K562 (cell line): Measurements from ENCODE around the gene KLHL28. TPM values are rescaled to one million over a fixed set of nuclear protein-coding genes. Genes with fewer than 3 reads are reported as not detected.

Experiments used
- ATAC-seq: fragments of 200-7000 bp; cut with Tn5 transposase; 3 replicates; pipeline ENCODE4 v1.9.1; 2020; ENCODE audit warnings: moderate library complexity
- BruUV-seq: library from RNA; stranded (reverse); fragments of 400-500 nt; replicated peaks from 2 replicates; lab custom pipeline; 2021; lab: Mats Ljungman, UMichigan
- CTCF ChIA-PET: fragments of 300-600 bp; formaldehyde crosslinking; extraction: SDS; loops from one replicate; lab custom pipeline; 2021; ENCODE audit warnings: low intra/inter-chr PET ratio; lab: Yijun Ruan, JAX
- POLR2A ChIA-PET: fragments of 300-600, 350-650 bp; sonication (Branson Sonifier 250); formaldehyde crosslinking; extraction: SDS; loops from one replicate; lab custom pipeline; 2021; ENCODE audit warnings: antibody characterized with exemption, inconsistent platforms; lab: Yijun Ruan, JAX
- DNase-seq, 4 experiments: peaks; one replicate each; pipeline versions ENCODE4 v3.0.0 to v3.0.0-alpha.2; 2011 to 2018; ENCODE audit warnings: low spot score in 3 of 4, mixed read lengths in 3 of 4; ENCODE audit errors: extremely low read depth in 1 of 4
- FAIRE-seq: peaks from 2 replicates; lab custom pipeline; 2011; peaks lifted over from hg19 to GRCh38; lab: Jason Lieb, UNC
- H2AFZ ChIP-seq: 2 replicates; pipeline ENCODE4 v1.6.0; 2011; ENCODE audit warnings: low read depth, low read length, control low read depth, inconsistent platforms
- H3K27ac ChIP-seq: fragments of 200-600 bp; 3 replicates; pipeline ENCODE4 v1.8.0; 2011; ENCODE audit warnings: low read depth, mild to moderate bottlenecking, control low read depth, inconsistent platforms, low read length, moderate library complexity, mixed read lengths; ENCODE audit errors: extremely low read depth
- H3K27me3 ChIP-seq, 2 experiments: fragments of 300-600 bp in 1 of 2; 2 replicates in 1 of 2; 3 replicates in 1 of 2; pipeline versions ENCODE4 v1.6.0 to v1.8.0; 2011; ENCODE audit warnings: inconsistent platforms in 2 of 2, low read length in 2 of 2, mild to moderate bottlenecking in 1 of 2, mixed read lengths in 1 of 2, moderate library complexity in 1 of 2; ENCODE audit not compliant: control insufficient read depth in 2 of 2, insufficient read depth in 2 of 2
- H3K36me3 ChIP-seq: fragments of 300-600 bp; 3 replicates; pipeline ENCODE4 v1.8.0; 2011; ENCODE audit warnings: mild to moderate bottlenecking, low read length, inconsistent platforms; ENCODE audit not compliant: control insufficient read depth, insufficient read depth
- H3K4me1 ChIP-seq, 2 experiments: fragments of 200-600 bp in 1 of 2; replicated peaks in 1 of 2; 2 replicates in 1 of 2; 3 replicates in 1 of 2; pipeline versions ENCODE4 v1.5.1 to v1.8.0; 2011; ENCODE audit warnings: inconsistent platforms in 2 of 2, low read length in 2 of 2, mild to moderate bottlenecking in 1 of 2, mixed read lengths in 1 of 2, moderate library complexity in 1 of 2; ENCODE audit not compliant: control insufficient read depth in 2 of 2, insufficient read depth in 2 of 2
- H3K4me2 ChIP-seq: 2 replicates; pipeline ENCODE4 v1.6.1; 2011; ENCODE audit warnings: low read length, control low read depth, inconsistent platforms, mixed read lengths; ENCODE audit not compliant: insufficient read depth
- H3K4me3 ChIP-seq: fragments of 200-600 bp; sonication (generic), shearing (Covaris generic); 2 replicates; pipeline ENCODE4 v1.5.1; 2016; ENCODE audit warnings: control low read depth, inconsistent platforms
- H3K79me2 ChIP-seq: fragments of 200-600 bp; 3 replicates; pipeline ENCODE4 v1.8.0; 2011; ENCODE audit warnings: low read length, inconsistent platforms; ENCODE audit not compliant: control insufficient read depth, insufficient read depth
- H3K9ac ChIP-seq, 2 experiments: 2 replicates each; pipeline versions ENCODE4 v1.6.0 to v1.6.1; 2011; ENCODE audit warnings: low read depth in 2 of 2, low read length in 2 of 2, control low read depth in 1 of 2, inconsistent platforms in 1 of 2, mild to moderate bottlenecking in 1 of 2, mixed read lengths in 1 of 2; ENCODE audit not compliant: insufficient read depth in 1 of 2
- H3K9me1 ChIP-seq: one replicate; pipeline ENCODE4 v1.6.0; 2011; ENCODE audit warnings: inconsistent platforms, mild to moderate bottlenecking, low read length, moderate library complexity; ENCODE audit not compliant: control insufficient read depth, insufficient read depth
- H3K9me3 ChIP-seq: replicated peaks from 2 replicates; pipeline ENCODE4 v1.5.1; 2011; ENCODE audit warnings: low read depth, low read length, inconsistent platforms; ENCODE audit not compliant: control insufficient read depth, insufficient read depth
- H4K20me1 ChIP-seq: replicated peaks from 2 replicates; pipeline ENCODE4 v1.6.1; 2011; ENCODE audit warnings: low read length, inconsistent platforms, mixed read lengths; ENCODE audit not compliant: control insufficient read depth, insufficient read depth
- BACH1 ChIP-seq: fragments of 200-800 bp; sonication (Bioruptor generic); IDR thresholded peaks from 2 replicates; pipeline ENCODE4 v1.6.1; 2016; ENCODE audit warnings: missing genetic modification characterization, missing compliant biosample characterization
- GTF2A2 ChIP-seq: IDR thresholded peaks from 2 replicates; pipeline ENCODE4 v1.6.1; 2016; ENCODE audit warnings: mild to moderate bottlenecking, missing genetic modification characterization, missing compliant biosample characterization
- HDAC8 ChIP-seq: fragments of 450-650 bp; IDR thresholded peaks from 2 replicates; pipeline ENCODE4 v1.6.1; 2016; ENCODE audit warnings: mild to moderate bottlenecking, missing genetic modification characterization, moderate library complexity, missing compliant biosample characterization
- HDGF ChIP-seq: fragments of 450-650 bp; IDR thresholded peaks from 2 replicates; pipeline ENCODE4 v1.6.1; 2016
- KLF10 ChIP-seq: fragments of 250-450 bp; sonication (Bioruptor Pico); IDR thresholded peaks from 2 replicates; pipeline ENCODE4 v1.6.1; 2021; ENCODE audit warnings: matching md5 sums
- KLF6 ChIP-seq: fragments of 250-450 bp; sonication (Bioruptor Pico); IDR thresholded peaks from 2 replicates; pipeline ENCODE4 v1.4.0; 2020; ENCODE audit warnings: mild to moderate bottlenecking, moderate library complexity, borderline replicate concordance
- NCOA4 ChIP-seq: fragments of 450-650 bp; IDR thresholded peaks from 2 replicates; pipeline ENCODE4 v1.6.1; 2018; ENCODE audit warnings: mild to moderate bottlenecking; ENCODE audit not compliant: partially characterized antibody
- NFIX ChIP-seq: fragments of 250-450 bp; sonication (Bioruptor Pico); IDR thresholded peaks from 2 replicates; pipeline ENCODE4 v1.4.0; 2020; ENCODE audit warnings: low read depth, mild to moderate bottlenecking, moderate library complexity
- POLR2H ChIP-seq: IDR thresholded peaks from 2 replicates; pipeline ENCODE4 v1.6.1; 2016; ENCODE audit warnings: missing genetic modification characterization, low read depth, mild to moderate bottlenecking, control low read depth, missing compliant biosample characterization, moderate library complexity
- PYGO2 ChIP-seq: fragments of 450-650 bp; IDR thresholded peaks from 2 replicates; pipeline ENCODE4 v1.6.1; 2016; ENCODE audit warnings: mild to moderate bottlenecking, missing genetic modification characterization, moderate library complexity, missing compliant biosample characterization
- SUPT5H ChIP-seq: fragments of 450-650 bp; IDR thresholded peaks from 2 replicates; pipeline ENCODE4 v1.6.1; 2016
- TAF1 ChIP-seq: IDR thresholded peaks from 2 replicates; pipeline ENCODE4 v1.6.1; 2011; ENCODE audit warnings: mild to moderate bottlenecking, low read length, moderate library complexity; ENCODE audit not compliant: insufficient read depth, control insufficient read depth, severe bottlenecking; ENCODE audit errors: extremely low read depth
- ZNF121 ChIP-seq: sonication (generic); formaldehyde crosslinking; conservative IDR thresholded peaks from 2 replicates; pipeline ENCODE4 v1.8.0; 2022; ENCODE audit warnings: missing genetic modification reagents
- ZNF184 ChIP-seq: sonication (generic); formaldehyde crosslinking; IDR thresholded peaks from 2 replicates; pipeline ENCODE4 v1.5.0; 2020; ENCODE audit warnings: missing genetic modification reagents
- ZNF316 ChIP-seq: fragments of 450-650 bp; IDR thresholded peaks from 2 replicates; pipeline ENCODE4 v1.6.1; 2016
- ZNF444 ChIP-seq: fragments of 250-450 bp; sonication (Bioruptor Pico); IDR thresholded peaks from 2 replicates; pipeline ENCODE4 v1.4.0; 2020; ENCODE audit warnings: mild to moderate bottlenecking, moderate library complexity
- ZNF77 ChIP-seq: fragments of 250-450 bp; sonication (Bioruptor Pico); IDR thresholded peaks from 2 replicates; pipeline ENCODE4 v1.5.0; 2020
- WGBS: fragments of 100-300 bp; shearing (Covaris generic); methylation state at CpG from one replicate; pipeline ENCODE4 v1.1.6; 2016; ENCODE audit warnings: low coverage, mixed read lengths; ENCODE audit not compliant: insufficient coverage; ENCODE audit errors: missing lambda C conversion rate; 5-methylcytosine and 5-hydroxymethylcytosine counted together
- in situ Hi-C: fragments of 300-500 bp; cut with MboI; formaldehyde crosslinking; loops from 4 replicates; pipeline ENCODE4 v1.15.0; 2018; ENCODE audit warnings: inconsistent platforms, mixed read lengths
- intact Hi-C: fragments of 100-400 bp; cut with micrococcal nuclease; formaldehyde crosslinking; loops from 2 replicates; pipeline ENCODE4 v1.14.2; 2022
- polyA plus RNA-seq, 8 experiments: library from polyadenylated mRNA; depleted of rRNA in 4 of 8; stranded (reverse) in 5 of 8; unstranded in 3 of 8; fragments of >200 nt; fragmentation: Nextera tagmentation in 2 of 8; fragmentation: Illumina TruSeq in 1 of 8; extraction: Ambion mirVana in 2 of 8; extraction: Trizol in 1 of 8; gene quantifications; 2 replicates each; pipeline versions ENCODE4 v1.2.1 to v1.2.3, GENCODE V29; 2011 to 2014; ENCODE audit warnings: inconsistent platforms in 1 of 8, missing spikeins in 1 of 8
- total RNA-seq, 7 experiments: library from RNA; depleted of rRNA in 6 of 7; stranded (reverse); fragments of >200 nt in 6 of 7; fragmentation: Illumina TruSeq in 2 of 7; extraction: Trizol in 2 of 7; gene quantifications; 2 replicates each; pipeline versions ENCODE4 v1.2.1 to v1.2.3, GENCODE V29; 2011 to 2021; ENCODE audit warnings: low replicate concordance in 1 of 7

KLHL28 gene
- total and polyA plus RNA-seq, 9 of the 15 experiments (the other 6 are each of a cell fraction or from before 2014, with no cell fraction given), result 1.1 to 7.5 (median 4.7) TPM

DNA sequence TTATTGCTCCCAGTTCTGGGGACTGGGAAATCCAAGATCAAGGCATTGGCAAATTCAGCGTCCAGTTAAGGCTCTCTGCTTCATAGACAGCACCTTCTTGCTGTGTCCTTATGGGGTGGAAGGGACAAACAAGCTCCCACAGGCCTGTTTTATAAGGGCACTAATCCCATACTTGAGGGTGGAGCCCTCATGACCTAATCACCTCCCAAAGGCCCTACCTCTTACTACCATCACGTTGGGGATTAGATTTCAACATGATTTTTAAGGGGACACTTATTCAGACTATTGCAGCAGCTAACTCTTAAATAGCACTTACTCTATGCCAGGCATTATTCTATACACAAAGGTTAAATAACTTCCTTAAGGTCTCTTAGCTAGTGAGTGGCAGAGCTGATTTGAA lies 17.5 kb upstream of the KLHL28 start:
- TF ChIP-seq TAF1, result no peak
- TF ChIP-seq ZNF77 (CRISPR knock-in tag), result no peak
- no peak for TF ChIP-seq GTF2A2
- TF ChIP-seq ZNF316, result no peak
- no peak for TF ChIP-seq NCOA4
- no peak for TF ChIP-seq ZNF444 (CRISPR knock-in tag)
- no peak for TF ChIP-seq HDAC8 (tag)
- no peak for TF ChIP-seq ZNF121 (CRISPR knock-in tag)
- TF ChIP-seq POLR2H (tag), result no peak
- no peak for TF ChIP-seq ZNF184 (CRISPR knock-in tag)
- no peak for TF ChIP-seq SUPT5H
- no peak for TF ChIP-seq HDGF
- no peak for TF ChIP-seq BACH1 (tag)
- no peak for TF ChIP-seq KLF10
- no peak for TF ChIP-seq PYGO2 (tag)
- TF ChIP-seq NFIX (CRISPR knock-in tag), result no peak
- TF ChIP-seq KLF6 (CRISPR knock-in tag), result no peak
- in situ Hi-C loops (no loop called here), intact Hi-C loops (no loop called here)
- FAIRE-seq (no peak), ATAC-seq (no peak), DNase-seq (no peak)
- WGBS, result 29% methylated on average over 2 of the region's 2 CpGs
- Histone ChIP-seq H3K4me2 (no peak overlapping the region), H3K36me3 (no peaks in the 10 kb centered on the region), H3K79me2 (peaks cover 14% of the 10 kb centered on the region), H3K9me1 (no peaks in the 10 kb centered on the region), H3K27ac (no peak overlapping the region), H2AFZ (no peak overlapping the region), H3K9me3 (no peaks in the 10 kb centered on the region), H3K4me1 (no peaks in the 10 kb centered on the region), H3K27me3 (no peaks in the 10 kb centered on the region), H3K4me3 (no peak overlapping the region), H4K20me1 (no peaks in the 10 kb centered on the region), H3K9ac (no peak overlapping the region)
- ChIA-PET CTCF (no interaction called here), POLR2A (no interaction called here)
- BruUV-seq, result no TSS peak
